ENCODE results near the gene SMTNL2.
A peak's percentile ranks its signal among the peaks of the same experiment; 100 is the strongest.

Gene SMTNL2

GRCh38 chr17:4545217-4545951 is 38.9 kb upstream of the SMTNL2 start:
- no peak for DNase-seq (ENCODE audit: low spot score)

- DNase-seq (ENCODE audit: low spot score): no peak
Measured at GRCh38 chr17:4547118-4547906, 37.0 kb upstream of the SMTNL2 start.

DNA sequence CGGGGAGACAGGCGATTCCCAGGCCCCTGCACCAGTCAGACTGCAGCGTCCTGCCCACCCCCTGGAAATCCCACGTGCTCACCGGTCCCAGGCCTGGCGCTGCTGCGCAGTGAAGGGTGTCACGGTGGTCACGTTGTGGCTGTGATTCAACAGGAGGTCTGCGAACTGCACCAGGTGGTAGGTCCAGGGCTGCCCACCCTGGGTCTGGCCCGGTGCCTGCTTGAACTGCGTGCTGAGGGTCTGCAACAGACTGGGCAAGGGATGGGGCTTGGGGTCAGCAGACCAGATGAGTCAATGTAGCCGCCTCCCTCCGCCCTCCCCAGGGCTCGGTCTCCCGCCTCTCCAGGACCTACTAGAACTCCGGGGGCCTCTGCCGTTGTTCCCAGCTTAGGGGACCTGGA is 36.3 kb upstream of the SMTNL2 start:
- no peak for DNase-seq (ENCODE audit: low spot score)

- no peak for DNase-seq (ENCODE audit: low spot score)
Measured at GRCh38 chr17:4548721-4549531, 35.4 kb upstream of the SMTNL2 start.

DNA sequence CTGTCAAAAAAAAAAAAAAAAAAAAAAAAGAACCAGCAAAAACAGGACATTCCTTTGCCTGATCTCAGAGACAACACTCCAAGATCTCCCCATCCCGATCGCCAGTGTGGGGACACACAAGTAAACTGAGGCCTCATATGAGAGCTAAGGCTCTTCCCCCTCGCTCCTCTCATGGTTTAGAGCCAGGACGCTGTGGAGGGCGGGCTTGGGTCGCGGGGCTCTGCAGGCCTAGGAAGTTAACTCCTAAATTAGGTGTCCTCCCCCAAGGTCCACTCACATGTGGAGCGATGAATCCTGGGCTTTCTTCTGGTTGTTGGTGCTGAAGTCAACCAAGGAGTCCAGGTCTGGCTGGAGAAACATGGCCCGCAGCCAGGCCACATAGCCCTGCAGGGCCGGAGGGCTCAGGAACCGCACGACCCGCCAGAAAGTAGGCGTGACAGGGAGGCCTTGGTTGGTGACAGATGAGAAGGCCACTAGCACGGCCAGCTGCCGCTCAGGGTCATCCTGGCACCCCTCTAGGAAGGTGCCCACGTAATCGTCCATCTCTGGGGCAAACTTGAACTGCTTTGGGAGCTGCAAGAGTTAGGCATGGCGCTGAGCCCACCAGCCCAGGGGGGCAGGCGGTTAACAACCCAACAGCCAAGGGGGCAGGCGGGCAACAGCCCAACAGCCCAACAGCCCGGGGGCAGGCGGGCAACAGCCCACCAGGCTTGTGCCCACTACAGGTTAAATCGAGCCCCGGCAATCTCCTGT is 34.4 kb upstream of the SMTNL2 start:
- no peak for DNase-seq (ENCODE audit: low spot score)

DNA sequence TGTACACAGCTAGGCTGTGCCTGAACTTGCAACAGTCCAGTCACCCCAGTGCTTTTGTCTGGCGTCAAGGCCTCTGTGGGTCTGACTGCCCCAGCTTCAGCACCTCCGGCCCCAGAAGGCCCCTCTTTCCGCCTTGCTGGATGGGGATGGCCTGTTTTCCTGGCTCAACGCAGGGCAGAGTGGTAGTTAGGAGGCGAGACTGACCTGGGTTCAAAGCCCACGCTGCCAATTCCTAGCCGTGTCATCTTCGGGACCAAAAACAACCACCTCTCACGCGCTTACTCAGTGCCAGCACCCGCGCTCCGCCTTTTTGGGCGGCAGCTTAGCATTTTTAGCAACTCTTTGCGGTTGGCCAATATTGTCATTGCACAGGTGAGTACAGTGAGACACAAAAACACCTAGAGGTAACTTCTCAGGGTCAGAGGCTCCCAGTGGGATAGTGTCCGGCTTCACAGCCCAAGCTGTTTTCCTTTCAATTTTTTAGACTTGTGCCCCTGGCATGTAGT is 33.7 kb upstream of the SMTNL2 start:
- DNase-seq (ENCODE audit: low spot score): no peak

GRCh38 chr17:4551141-4551540 is 33.2 kb upstream of the SMTNL2 start:
- no peak for DNase-seq (ENCODE audit: low spot score)

DNA sequence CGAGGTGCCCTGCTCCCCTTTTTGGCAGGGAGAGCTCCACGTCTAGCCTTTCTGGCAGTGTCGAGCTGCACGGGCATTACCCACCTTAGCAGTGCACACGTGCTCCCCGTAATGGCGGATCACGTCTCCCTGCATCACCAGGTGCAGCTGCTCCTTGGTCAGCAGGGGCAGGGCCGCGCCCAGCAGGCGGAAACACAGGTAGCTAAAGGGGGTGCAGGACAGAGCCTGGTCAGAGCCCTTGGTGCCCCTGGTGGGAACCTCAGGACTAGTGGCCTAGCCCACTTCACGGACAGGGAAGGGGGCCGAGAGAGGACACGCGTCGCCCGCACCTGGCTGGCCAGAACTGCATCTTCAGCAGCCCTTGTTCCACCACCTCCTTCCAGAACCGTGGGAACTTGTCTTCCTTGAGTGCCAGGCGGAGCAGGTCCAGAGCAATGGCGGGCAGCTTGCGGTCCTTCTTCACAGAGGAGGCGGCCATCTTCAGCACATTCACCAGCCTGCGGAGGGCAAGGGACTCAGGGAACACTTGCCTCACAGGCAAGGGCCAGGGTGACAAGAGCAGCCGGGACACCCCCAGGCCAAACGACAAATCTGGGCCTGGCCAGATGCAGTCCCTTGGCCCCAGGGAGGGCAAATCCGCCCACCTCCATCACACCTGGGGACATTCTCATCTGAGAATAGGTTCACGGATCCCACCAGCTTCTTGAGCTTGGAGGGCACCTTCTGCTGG is 32.4 kb upstream of the SMTNL2 start:
- no peak for DNase-seq (ENCODE audit: low spot score)

- DNase-seq (ENCODE audit: low spot score): no peak
Measured at GRCh38 chr17:4553669-4554068, 30.7 kb upstream of the SMTNL2 start.

DNA sequence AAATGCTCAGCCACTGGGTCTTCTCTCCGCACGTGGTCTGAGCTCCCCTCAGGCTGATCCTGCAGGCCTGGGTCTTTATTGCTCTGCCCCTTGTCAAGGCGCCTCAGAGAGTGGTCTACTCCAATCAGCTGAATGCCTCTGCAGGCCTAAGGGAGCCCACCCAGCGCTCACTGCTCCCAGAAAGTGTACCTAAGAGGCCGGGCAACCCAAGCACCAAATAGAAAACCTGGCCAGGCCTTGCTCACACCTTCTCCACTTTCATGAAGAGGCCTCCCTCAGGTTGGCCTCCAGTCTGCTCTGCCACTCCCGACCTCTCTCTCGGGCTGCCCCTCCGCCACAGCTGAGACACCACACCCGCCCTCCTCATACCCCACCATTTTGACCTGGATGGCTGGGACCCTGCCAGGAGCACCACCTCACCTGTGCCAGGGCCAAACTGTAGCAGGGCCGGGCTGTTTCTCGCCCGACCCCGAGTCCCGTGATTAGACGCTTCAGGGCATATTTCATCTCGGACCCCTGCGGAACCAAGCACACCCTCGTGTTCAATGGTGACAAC is 29.8 kb upstream of the SMTNL2 start:
- DNase-seq (ENCODE audit: low spot score): no peak

DNA sequence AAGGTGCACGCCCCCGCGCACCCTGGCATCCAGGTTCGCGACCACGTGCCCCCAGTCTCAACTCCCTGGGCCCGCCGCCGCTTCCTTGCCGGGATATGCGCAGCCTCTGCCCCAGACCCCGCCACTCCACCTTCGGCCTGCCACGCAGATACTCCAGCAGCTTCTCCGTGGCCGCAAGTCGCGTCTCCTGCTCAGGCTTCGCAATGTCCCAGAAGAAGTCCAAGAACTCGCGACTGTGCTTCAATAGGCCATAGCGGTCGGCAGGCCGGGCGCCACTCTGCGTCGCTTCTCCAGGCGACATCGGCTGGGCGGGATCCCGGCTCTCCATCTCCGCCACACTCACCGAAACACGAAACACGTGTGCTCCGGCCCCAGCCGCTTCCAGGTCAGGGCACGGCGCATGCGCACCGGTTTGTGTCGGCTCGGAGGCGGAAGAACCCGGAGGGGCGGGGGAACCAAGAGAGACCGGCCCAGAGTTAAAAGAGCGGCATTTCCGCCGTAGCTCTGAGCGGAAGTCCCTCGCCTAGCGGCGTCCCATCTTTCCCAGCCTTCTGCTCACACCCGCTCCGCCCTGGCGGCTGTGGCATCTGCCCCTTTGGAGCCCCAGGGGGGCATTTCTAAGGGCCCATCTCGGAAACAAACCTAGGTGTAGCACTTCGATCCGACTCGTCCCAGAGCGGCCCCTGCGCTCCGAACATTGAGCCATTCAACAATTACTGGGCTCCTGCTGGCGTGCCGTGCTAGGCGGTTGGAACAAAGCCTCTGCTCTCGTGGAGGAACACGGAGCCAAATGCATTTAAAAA is 29.1 kb upstream of the SMTNL2 start, which contains the start of gene MYBBP1A:
Gene MYBBP1A, minus strand, starts transcription at position 388 of the 803 bp plus-strand sequence. Its CDS starts 60 bp downstream, at position 328.
- DNase-seq (ENCODE audit: low spot score): peak; percentile 97

GRCh38 chr17:4555873-4556759 is 28.2 kb upstream of the SMTNL2 start:
- no peak for DNase-seq (ENCODE audit: low spot score)

DNA sequence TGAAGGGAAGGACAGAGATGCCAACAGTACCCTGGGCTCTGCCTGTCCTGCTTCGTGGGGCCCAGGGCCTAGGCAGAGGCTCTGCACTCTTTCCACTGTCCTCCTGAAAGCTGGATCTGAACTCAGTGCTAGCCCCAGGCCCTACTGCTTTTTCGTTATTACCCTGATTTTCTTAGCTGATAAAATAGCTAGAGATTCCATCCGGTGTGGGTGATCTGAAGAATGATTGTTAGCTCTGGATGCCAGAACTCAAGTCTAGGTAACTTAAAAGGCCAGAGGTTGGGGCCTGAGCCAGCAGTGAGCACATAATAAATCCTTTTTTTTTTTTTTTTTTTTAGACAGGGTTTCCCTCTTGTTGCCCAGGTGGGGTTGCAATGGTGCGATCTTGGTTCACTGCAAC is 27.3 kb upstream of the SMTNL2 start:
- DNase-seq (ENCODE audit: low spot score): no peak

GRCh38 chr17:4557626-4558346 is 26.5 kb upstream of the SMTNL2 start:
- no peak for DNase-seq (ENCODE audit: low spot score)

GRCh38 chr17:4558347-4558971 is 25.9 kb upstream of the SMTNL2 start:
- no peak for DNase-seq (ENCODE audit: low spot score)

GRCh38 chr17:4559139-4559791 is 25.1 kb upstream of the SMTNL2 start:
- DNase-seq (ENCODE audit: low spot score): no peak

- no peak for DNase-seq (ENCODE audit: low spot score)
Measured at GRCh38 chr17:4559966-4560365, 24.4 kb upstream of the SMTNL2 start.
